DOHH2 (cell line): ENCODE data around the gene RABGAP1L.

Experiments
- H3F3A ChIP-seq: fragments of 200-600 bp; sonication (generic), shearing (Covaris generic); 2 replicates; pipeline ENCODE4 v1.6.0; 2016; ENCODE audit warnings: antibody characterized with exemption, mild to moderate bottlenecking; ENCODE audit not compliant: control insufficient read depth, insufficient read depth
- H3K27ac ChIP-seq: fragments of 200-600 bp; sonication (generic); 2 replicates; pipeline ENCODE4 v1.5.1; 2014; ENCODE audit warnings: low read depth, mild to moderate bottlenecking, low read length, moderate library complexity
- H3K27me3 ChIP-seq: fragments of 200-600 bp; sonication (generic); 2 replicates; pipeline ENCODE4 v1.6.1; 2014; ENCODE audit warnings: mild to moderate bottlenecking, low read length, mixed read lengths; ENCODE audit not compliant: control insufficient read depth
- H3K36me3 ChIP-seq: fragments of 200-600 bp; sonication (generic); 2 replicates; pipeline ENCODE4 v1.6.1; 2014; ENCODE audit warnings: mild to moderate bottlenecking, low read length, moderate library complexity, mixed read lengths; ENCODE audit not compliant: control insufficient read depth
- H3K4me1 ChIP-seq: fragments of 200-600 bp; sonication (generic); 2 replicates; pipeline ENCODE4 v1.6.1; 2014; ENCODE audit warnings: mild to moderate bottlenecking, low read length, mixed read lengths; ENCODE audit not compliant: control insufficient read depth
- H3K4me2 ChIP-seq: fragments of 200-600 bp; sonication (generic); 2 replicates; pipeline ENCODE4 v1.6.0; 2014; ENCODE audit warnings: mild to moderate bottlenecking, low read length, moderate library complexity
- H3K4me3 ChIP-seq: fragments of 200-600 bp; sonication (generic); 2 replicates; pipeline ENCODE4 v1.5.1; 2014; ENCODE audit warnings: mild to moderate bottlenecking, low read length, mixed read lengths
- H3K79me2 ChIP-seq: fragments of 200-600 bp; sonication (generic); 2 replicates; pipeline ENCODE4 v1.6.1; 2014; ENCODE audit warnings: mild to moderate bottlenecking, low read length, mixed read lengths; ENCODE audit not compliant: control insufficient read depth
- H3K9me2 ChIP-seq: fragments of 200-600 bp; sonication (generic); replicated peaks from 2 replicates; pipeline ENCODE4 v1.6.1; 2014; ENCODE audit warnings: mild to moderate bottlenecking, low read length, mixed read lengths; ENCODE audit not compliant: control insufficient read depth
- H3K9me3 ChIP-seq: fragments of 200-600 bp; sonication (generic); 2 replicates; pipeline ENCODE4 v1.6.1; 2014; ENCODE audit warnings: antibody characterized with exemption, low read length, mixed read lengths; ENCODE audit not compliant: control insufficient read depth, insufficient read depth
- H4K20me1 ChIP-seq: fragments of 200-600 bp; sonication (generic); 2 replicates; pipeline ENCODE4 v1.6.0; 2014; ENCODE audit warnings: low read depth, mild to moderate bottlenecking, antibody characterized with exemption, low read length, moderate library complexity; ENCODE audit not compliant: control insufficient read depth, insufficient read depth
- EZH2phosphoT487 ChIP-seq: fragments of 200-600 bp; sonication (generic); IDR thresholded peaks from 2 replicates; pipeline ENCODE4 v1.6.1; 2017; ENCODE audit warnings: borderline replicate concordance, mild to moderate bottlenecking, antibody characterized with exemption, low read length, moderate library complexity, mixed read lengths
- TF ChIP-seq, protein P1 (sequence below): fragments of 200-600 bp; sonication (generic); IDR thresholded peaks from one replicate; pipeline ENCODE4 v1.5.1; 2014; ENCODE audit warnings: antibody characterized with exemption, mild to moderate bottlenecking, low read depth, low read length; ENCODE audit not compliant: poor library complexity, severe bottlenecking

The RABGAP1L gene

GRCh38 chr1:174874331-174875053, 715.2 kb downstream of the RABGAP1L start:
- H3K9me3 ChIP-seq, result no peaks in the 10 kb centered on the region
- no peaks in the 10 kb centered on the region for H3K27me3 ChIP-seq
- H4K20me1 ChIP-seq, result no peaks in the 10 kb centered on the region
- H3K4me2 ChIP-seq, result peak overlapping the region; percentile 76
- peak overlapping the region; percentile 85 for H3K4me3 ChIP-seq
- peaks cover 13% of the 10 kb centered on the region for H3K36me3 ChIP-seq
- H3F3A ChIP-seq, result peaks cover 41% of the 10 kb centered on the region
- H3K9me2 ChIP-seq, result no peaks in the 10 kb centered on the region
- TF ChIP-seq, protein P1, sequence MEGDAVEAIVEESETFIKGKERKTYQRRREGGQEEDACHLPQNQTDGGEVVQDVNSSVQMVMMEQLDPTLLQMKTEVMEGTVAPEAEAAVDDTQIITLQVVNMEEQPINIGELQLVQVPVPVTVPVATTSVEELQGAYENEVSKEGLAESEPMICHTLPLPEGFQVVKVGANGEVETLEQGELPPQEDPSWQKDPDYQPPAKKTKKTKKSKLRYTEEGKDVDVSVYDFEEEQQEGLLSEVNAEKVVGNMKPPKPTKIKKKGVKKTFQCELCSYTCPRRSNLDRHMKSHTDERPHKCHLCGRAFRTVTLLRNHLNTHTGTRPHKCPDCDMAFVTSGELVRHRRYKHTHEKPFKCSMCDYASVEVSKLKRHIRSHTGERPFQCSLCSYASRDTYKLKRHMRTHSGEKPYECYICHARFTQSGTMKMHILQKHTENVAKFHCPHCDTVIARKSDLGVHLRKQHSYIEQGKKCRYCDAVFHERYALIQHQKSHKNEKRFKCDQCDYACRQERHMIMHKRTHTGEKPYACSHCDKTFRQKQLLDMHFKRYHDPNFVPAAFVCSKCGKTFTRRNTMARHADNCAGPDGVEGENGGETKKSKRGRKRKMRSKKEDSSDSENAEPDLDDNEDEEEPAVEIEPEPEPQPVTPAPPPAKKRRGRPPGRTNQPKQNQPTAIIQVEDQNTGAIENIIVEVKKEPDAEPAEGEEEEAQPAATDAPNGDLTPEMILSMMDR, result no peak
- no peak for TF ChIP-seq EZH2phosphoT487
- peaks cover 83% of the 10 kb centered on the region for H3K4me1 ChIP-seq
- peaks cover 45% of the 10 kb centered on the region for H3K79me2 ChIP-seq
- H3K27ac ChIP-seq, result peak overlapping the region; percentile 93

- peak overlapping the region; percentile 76 for H3K4me2 ChIP-seq
- H3K27me3 ChIP-seq, result no peaks in the 10 kb centered on the region
- no peaks in the 10 kb centered on the region for H3K9me2 ChIP-seq
- peaks cover 18% of the 10 kb centered on the region for H3K36me3 ChIP-seq
- peak overlapping the region; percentile 85 for H3K4me3 ChIP-seq
- TF ChIP-seq, protein P1, result no peak
- TF ChIP-seq EZH2phosphoT487, result no peak
- H3K9me3 ChIP-seq, result no peaks in the 10 kb centered on the region
- peaks cover 38% of the 10 kb centered on the region for H3F3A ChIP-seq
- H3K4me1 ChIP-seq, result peaks cover 75% of the 10 kb centered on the region
- peak overlapping the region; percentile 93 for H3K27ac ChIP-seq
- no peaks in the 10 kb centered on the region for H4K20me1 ChIP-seq
- H3K79me2 ChIP-seq, result peaks cover 47% of the 10 kb centered on the region
Observed at GRCh38 chr1:174875306-174875705, 716.0 kb downstream of the RABGAP1L start.

DNA sequence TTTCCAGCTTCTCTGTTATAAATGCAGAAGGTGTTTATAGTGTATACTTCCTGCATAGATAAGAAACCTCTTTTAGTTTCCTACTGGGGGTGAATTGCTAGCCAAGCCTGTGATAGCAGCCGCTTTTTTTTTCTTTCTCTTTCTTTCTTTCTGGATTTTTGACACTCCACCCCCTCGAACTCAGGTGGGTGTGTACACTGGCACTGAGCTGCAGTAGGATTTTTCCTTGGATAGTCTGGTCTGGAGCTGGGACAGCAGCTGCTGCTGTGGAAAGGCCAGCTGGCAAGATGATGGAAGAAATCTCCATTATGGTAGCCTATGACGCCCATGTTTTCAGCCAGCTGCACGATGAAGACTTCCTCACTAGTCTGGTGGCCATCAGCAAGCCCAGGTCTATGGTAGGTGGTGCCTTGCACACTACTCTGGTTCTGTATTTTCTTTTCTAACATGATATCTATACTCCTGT, 717.9 kb downstream of the RABGAP1L start:
- Histone ChIP-seq H3K9me2 (no peaks in the 10 kb centered on the region), H3K9me3 (no peaks in the 10 kb centered on the region), H3F3A (peaks cover 21% of the 10 kb centered on the region), H3K36me3 (peaks cover 28% of the 10 kb centered on the region), H4K20me1 (no peaks in the 10 kb centered on the region), H3K4me2 (peak overlapping the region; percentile 76), H3K4me1 (peaks cover 55% of the 10 kb centered on the region), H3K27ac (no peak overlapping the region; the same call in 1 of the 2 replicates), H3K4me3 (peak overlapping the region; percentile 85), H3K27me3 (no peaks in the 10 kb centered on the region), H3K79me2 (peaks cover 51% of the 10 kb centered on the region)
- TF ChIP-seq, protein P1, result no peak
- TF ChIP-seq EZH2phosphoT487, result no peak
